Measurements from ENCODE around the gene GPR151. TPM values are rescaled to one million over a fixed set of nuclear protein-coding genes. Genes with fewer than 3 reads are reported as not detected.
"Not testable (repeated sequence)": the region's sequence is repeated elsewhere in the genome, so short reads cannot be mapped to it uniquely, and the experiment has no call there.

The GPR151 gene
- total RNA-seq: not detected

DNA sequence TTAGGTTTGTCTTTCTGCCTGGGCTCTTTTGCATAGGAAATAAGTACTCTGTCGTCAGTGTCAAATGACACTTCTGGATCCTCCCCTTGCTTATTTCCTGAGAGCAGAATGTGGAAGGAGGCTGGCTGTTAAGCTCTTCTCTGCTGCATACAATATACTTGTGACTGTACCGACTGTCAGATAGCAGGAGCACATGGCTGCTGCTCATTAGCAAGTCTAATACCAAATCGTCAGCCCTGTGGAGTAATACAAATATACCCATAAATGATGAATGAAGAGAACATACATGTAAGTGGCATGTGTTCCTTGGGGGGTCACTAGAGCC lies at the start of gene GPR151:
Gene GPR151, minus strand, starts transcription at position 40 of the 325 bp plus-strand sequence. CDS start 77 bp downstream, outside the sequence.
- DNase-seq (ENCODE audit: low read depth in 2 of 3, low spot score in 2 of 3): peak in 1 of 3 donors; percentile 5

DNA sequence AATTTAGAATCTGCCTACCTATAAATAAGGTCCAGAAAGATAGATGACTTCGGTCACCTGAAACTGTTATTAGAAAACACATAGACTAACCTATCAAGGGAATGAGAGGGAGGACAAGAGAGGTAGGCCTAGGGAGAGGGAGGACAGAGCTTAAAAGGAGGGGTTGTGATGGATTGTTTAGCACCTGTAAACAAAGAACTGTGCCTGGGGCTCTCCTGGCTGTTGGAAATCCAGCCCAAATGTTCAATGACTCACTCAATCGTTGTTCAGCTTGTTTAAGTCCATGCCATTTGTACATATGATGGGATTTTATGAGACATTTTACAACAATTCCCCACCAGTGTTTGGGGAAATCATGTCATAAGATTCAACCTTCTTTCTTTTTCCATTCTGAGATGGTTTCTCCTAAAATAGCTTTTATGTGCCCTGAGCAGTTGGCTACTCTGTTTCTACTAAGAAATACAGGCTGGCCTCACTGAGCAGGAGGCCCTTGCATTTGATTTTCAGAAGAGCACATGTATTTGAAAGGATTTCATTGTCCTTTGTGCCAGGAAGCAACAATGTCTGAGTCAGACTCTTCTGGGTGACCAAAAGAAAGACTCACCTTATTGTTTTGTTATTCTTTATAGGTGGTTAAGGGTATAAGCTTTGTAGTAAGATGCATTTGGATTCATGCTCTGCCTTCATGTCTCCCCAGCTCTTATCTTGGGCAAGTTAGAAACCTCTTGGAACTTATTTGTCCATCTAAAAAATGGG lies 48.2 kb upstream of the GPR151 start:
- no peak for DNase-seq (ENCODE audit: low read depth in 2 of 3, low spot score in 2 of 3)

DNA sequence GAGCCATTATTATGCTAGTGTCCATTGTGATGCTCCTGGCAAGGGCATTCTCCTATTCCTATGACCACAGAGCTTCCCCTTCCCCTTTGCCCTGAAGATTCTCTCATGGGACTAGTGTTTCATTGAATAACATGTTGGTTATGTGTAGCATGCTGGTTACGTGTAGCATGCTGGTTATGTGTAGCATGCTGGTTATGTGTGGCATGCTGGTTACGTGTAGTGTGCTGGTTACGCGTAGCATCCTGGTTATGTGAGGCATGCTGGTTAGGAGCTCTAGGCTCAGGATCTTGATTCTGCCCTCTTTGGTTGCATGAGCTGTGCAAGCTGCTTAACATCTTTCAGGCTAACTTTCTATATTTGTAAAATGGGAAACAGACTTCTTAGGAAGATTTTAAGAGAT lies 46.5 kb upstream of the GPR151 start:
- no peak for DNase-seq (ENCODE audit: low read depth in 2 of 3, low spot score in 2 of 3)

DNA sequence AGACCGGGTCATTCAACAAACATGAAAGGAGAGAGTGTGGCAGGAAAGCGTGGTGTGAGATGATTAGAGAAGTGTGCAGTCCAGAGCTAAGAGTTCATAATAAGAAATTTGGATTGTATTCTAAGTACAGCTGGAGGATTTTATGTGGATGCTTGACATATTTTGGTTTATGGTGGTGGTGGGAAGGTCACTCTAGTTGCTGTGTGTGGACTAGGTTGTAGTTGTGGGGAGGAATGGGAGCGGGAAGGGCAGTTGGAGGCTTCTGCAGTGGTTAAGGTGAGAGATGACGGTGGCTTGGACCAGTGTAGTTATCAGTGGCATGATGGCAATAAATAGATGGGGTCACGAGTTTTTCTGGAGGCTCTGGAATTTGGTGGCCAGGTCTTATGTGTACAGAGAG lies 45.7 kb upstream of the GPR151 start:
- no peak for DNase-seq (ENCODE audit: low read depth in 2 of 3, low spot score in 2 of 3)

DNA sequence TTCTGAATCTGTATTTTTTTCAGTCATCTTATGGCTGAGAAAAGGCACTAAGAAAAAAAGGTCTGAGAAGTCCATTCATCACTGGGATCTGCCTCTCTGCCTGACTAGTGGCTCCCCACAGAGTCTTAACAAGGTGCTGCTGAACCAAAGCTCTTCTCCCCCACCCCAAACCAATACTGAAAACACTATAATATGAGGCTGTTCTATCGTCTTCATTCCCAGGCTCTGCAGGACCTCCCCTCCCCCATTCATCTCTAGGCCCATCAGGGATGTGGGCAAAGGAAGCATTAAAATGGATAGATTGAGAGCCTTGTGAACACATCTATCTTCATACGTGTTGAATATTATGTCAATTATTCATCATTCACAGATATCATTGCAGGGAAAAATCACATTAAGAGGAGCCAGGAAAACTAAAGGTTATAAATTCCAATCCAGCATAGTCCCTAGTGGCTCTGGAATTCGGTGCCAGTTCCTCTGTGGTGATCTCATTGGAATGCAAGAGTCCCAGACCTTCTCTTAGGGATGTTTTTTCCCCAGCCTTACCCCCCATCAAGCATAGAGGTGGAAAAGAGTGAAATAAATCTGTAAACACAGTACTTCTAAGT lies 44.3 kb upstream of the GPR151 start:
- no peak for DNase-seq (ENCODE audit: low read depth in 2 of 3, low spot score in 2 of 3)

DNA sequence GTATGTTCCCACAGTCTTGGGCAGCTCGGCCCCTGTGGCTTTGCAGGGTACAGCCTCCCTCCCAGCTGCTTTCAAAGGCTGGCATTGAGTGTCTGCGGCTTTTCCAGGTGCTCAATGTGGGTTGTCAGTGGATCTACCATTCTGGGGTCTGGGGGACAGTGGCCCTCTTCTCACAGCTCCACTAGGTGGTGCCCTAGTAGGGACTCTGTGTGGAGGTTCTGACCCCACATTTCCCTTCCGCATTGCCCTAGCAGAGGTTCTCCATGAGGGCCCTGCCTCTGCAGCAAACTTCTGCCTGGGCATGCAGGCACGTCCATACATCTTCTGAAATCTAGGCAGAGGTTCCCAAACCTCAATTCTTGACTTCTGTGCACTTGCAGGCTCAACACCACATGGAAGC lies 40.9 kb upstream of the GPR151 start:
- DNase-seq (ENCODE audit: low read depth in 2 of 3, low spot score in 2 of 3): not testable (repeated sequence)

DNA sequence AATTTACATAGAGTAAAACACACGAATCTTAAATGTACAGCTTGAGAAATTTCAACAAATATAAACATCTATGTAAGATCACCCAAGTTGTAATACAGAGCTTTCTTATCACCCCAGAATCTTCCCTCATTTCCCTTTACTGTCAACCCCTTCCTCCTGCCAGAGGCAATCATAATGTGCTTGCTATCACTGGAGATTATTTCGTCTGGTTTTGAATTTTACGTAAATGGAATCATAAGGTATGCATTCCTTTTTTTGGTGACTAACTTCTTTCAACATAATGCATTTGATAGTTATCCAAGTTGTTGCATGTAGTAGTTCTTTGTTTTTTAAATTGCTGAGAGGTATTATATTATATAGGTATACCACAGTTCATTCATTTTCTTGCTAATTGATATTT lies 37.5 kb upstream of the GPR151 start:
- DNase-seq (ENCODE audit: low read depth in 2 of 3, low spot score in 2 of 3): no peak

DNA sequence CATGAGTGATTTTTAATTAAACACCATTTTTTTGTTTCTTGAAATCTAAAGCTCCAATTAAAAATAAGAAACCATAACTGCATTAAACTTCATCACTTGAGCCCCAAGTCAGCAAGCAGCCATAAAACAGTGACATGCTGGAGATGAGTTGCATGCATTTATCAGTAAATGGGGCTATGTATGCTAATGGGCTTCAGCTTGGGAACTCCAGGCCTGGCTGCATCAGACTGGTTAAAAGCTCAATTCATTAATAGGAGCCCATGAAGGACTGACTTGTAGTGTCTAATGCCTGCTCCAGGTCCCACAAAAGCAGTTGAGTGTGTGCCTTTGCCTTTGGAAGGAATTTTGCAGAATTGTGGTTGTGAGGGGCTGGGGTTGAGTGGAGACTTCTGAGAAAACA lies 33.6 kb upstream of the GPR151 start:
- DNase-seq (ENCODE audit: low read depth in 2 of 3, low spot score in 2 of 3): no peak

DNA sequence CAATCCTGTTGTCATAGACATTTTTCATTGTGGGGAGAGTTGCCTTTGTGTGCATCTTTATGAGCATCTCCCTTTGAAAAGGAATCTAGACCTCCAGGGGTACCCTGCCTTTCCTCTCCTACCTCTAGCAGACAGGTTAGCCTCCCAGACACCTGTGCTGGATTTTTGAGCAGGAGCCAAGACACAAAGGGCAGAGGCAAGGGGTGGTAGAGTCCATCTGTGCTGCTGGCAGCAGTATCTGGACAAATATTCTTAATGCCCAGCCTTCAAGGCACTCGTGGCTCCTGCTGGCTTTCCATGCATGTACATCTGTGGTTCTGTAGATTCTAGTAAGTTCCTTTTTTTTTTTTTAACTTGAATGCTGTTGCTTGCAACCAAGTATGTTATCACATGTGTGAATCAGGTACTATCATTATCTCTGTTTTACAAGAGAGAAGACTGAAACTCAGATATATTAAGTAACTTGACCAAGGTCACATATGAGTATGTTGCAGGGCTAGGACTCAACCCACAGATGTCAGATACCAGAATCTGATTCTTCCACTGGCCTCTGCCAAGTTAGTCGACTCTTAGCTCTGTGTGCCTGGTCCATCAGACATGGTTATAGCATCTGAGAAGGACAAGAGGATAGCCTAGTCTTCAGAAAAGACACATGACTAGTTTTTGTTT lies 32.9 kb upstream of the GPR151 start:
- no peak for DNase-seq (ENCODE audit: low read depth in 2 of 3, low spot score in 2 of 3)

DNA sequence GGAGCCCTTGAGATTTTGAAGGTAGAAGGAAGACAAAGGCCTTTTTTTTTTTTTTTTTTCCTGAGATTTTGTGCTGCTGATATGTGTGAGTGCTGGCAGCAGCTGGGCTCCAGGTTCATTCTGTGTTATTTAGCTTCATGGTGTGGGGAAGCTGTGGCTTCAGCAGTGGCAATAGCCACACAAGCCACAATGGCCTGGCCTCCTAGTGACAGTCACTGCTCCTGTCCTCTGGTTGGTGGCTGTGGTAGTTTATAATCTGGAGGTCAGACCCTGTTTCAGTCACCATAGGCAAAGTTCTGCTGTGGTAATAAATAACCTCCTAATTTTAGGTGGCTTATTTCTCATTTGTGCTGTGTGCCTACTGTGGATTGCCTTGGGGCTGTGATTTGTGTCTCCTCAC lies 28.2 kb upstream of the GPR151 start:
- no peak for DNase-seq (ENCODE audit: low read depth in 2 of 3, low spot score in 2 of 3)

DNA sequence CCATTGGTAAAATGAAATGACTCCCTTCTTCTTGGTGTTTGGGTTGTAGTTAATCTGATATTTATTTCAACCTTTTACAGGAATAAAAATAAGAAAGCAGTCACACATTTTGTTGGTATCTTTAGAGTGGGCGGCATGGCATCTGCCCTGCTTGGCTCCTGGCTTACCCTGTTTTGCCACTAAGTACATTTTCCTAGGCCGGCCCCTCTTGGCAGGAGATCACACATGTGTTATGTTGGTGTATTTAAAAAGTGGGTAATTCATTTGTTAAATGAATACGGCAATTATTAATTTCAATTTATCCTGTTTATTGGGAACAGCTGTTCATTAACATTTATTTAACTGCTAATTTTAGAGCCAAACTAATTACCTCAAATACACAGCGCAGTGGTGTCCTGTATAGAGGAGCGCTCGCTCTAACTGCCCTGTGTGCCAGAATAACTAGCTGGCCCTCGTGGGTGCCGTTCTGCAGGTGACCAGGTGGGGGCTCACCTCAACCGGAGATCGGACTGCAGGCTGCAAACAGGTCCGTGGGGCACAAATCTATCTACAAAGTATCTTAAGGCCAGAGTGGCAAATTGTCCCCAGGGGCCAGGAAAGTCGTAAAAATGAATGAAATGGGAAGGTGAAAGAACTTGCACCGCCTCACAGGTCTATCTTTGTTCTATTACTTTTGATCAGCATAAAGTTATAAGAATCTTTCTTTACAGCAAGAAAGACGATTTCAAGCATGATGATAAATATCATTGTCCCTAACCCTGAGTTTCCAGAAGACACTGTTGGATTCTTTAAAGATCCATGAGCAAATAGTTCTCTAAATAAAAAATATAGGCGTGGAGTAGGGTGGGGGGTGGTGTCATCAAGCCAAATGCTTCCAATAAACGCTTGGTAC lies 26.2 kb upstream of the GPR151 start:
- DNase-seq (ENCODE audit: low read depth in 2 of 3, low spot score in 2 of 3): peak; percentile 16 to 72 (median 51)

DNA sequence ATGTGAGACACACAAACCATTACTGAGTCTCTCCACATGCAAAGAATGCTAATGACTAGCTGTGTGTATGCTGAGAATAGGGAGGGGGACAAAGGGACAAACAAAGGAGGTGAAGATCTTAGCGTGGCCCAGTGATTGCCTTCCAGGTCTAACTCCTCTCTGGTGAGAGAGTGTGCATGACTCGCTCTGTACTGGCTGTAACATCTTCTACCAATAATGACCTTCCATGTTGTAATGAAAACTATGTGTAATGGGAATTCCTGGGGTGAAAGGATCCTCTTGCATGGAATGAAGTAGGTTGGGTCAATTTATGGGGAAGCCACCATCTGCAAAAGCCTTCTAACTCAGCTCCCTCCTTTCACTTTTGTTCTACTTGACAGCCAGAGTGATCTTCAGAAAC lies 24.4 kb upstream of the GPR151 start:
- DNase-seq (ENCODE audit: low read depth in 2 of 3, low spot score in 2 of 3): no peak

DNA sequence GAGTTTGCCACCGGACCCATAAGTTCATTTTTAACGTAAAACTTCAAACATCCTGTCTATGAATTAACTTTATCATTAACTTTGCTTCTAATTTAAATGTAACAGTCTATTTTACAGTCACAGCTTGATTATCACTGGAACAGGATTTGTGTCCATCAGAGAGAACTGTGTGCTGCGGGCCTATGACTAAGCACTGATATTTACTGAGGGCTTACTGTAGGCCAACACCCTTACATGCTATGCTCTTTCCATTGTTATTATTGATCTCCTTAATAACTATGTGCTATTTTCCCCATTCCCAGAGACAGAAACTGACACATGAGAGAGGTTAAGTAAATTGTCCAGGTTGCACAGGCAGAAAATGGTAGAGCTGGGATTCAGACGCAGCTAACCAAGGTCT lies 24.0 kb upstream of the GPR151 start:
- no peak for DNase-seq (ENCODE audit: low read depth in 2 of 3, low spot score in 2 of 3)

DNA sequence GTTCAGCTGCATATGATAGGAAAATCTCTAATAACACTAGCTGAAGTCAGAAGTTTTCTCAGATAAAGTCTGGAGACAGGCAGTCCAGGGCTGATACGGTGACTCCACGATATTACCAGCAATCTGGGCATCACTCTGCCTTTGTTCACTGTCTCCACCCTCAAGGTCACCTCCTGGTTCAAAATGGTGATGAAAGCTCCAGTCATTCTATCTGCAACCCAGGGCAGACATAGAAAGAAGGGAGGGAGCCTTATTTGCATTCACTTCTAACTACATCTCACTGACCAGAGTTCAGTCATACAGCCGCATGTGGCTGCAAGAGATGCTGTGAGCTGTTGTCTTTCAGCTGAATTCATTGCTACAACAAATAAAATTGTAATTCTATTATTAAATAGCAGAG lies 22.4 kb upstream of the GPR151 start:
- DNase-seq (ENCODE audit: low read depth in 2 of 3, low spot score in 2 of 3): no peak

DNA sequence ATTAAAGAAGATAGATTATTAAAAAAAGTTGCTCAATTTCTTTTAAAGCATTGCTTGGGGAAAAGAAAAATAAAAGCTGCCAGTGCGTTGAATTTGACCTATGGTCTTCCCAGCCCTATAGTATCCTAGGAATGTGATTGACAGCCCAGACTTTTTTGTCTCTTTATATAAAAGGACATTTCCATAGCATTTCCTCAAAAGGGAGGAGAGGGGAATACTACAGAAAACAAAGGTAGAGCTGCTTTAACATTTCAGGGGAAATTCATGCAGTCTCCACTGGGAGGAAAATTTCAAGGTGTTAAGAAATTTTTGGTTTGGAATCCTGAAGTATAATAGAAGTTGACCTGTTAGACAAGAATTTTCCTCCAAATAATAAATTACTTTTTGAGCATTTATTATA lies 17.9 kb upstream of the GPR151 start:
- no peak for DNase-seq (ENCODE audit: low read depth in 2 of 3, low spot score in 2 of 3)

DNA sequence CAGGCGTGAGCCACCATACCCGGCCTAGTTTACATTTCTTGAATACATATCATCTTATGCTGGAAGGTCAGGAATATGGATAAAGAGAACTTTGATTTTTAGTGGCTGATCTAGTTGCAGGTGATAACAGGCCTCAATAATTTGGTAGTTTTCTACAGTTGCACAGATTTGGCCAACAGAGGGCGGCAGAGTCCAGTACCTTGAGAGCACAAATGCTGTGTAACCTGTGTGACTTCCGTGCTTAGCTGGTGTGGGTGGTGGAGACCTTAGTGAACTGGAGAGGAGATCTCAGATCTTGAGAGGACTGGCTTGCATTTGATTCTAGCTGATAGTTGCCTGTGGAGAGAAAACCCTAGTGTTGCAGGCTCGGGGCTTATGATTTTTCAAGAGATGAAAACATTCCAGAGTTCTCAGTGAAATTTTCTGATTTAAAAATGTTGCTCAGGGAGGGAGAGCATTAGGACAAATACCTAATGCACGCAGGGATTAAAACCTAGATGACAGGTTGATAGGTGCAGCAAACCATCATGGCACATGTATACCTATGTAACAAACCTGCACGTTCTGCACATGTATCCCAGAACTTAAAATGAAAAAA lies 17.4 kb upstream of the GPR151 start:
- DNase-seq (ENCODE audit: low read depth in 2 of 3, low spot score in 2 of 3): peak; percentile 29 to 83 (median 60)

DNA sequence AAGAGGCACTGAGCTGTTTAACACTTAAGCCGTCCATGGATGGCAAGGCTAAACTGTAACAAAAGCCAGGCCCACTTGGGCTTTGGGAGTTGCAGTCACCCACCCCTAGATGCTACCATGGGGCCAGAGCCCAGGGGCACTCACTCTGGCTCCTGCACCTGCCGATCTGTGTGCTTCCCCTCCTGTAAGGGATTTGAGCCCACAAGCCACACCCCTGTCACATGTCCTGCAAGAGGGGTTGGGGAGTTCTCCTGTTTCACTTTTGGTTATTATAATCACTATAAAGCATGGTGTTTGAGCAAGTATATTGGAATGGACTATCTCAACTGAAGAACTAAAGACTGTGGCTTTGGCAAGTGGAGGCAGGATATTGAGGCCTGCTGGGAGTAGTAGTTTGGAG lies 14.0 kb upstream of the GPR151 start:
- peak in 1 of 3 donors; percentile 46 for DNase-seq (ENCODE audit: low read depth in 2 of 3, low spot score in 2 of 3)

DNA sequence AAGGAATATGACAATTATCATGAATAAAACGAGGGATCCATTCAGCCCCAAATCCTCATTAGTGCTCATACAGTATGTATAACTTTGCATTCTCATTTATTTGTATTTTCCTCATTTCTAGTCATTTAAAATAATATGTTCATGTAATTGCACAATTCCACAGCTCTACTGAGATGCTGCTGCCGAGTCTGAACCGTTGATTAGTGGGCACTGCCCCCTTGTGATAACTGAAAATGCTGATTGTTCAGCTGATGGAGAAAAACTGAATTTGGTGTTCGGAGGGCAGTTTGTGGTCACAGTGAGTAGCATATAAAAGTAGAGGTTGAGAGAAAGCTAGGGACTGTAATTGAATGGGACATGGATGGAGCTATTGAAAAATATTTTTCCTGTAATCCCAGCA lies 12.2 kb upstream of the GPR151 start:
- peak in 1 of 3 donors; percentile 50 for DNase-seq (ENCODE audit: low read depth in 2 of 3, low spot score in 2 of 3)

DNA sequence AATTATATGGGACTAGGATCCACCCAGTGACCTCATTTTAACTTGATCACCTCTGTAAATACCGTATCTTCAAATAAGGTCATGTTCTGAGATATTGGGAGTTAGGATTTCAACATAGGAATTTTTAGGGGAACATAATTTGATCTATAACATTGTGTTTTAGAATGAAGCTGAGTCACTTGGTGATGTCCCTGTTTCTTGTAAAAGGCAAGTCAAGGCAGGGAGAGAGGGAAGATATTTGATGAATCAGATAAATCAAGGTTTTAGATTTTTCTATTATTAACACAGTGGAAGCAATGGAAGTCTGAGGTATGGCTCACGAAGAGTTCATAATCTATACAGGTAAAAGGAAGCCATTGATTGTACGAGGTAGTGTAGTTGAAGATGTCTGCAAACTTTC lies 11.8 kb upstream of the GPR151 start:
- DNase-seq (ENCODE audit: low read depth in 2 of 3, low spot score in 2 of 3): no peak

DNA sequence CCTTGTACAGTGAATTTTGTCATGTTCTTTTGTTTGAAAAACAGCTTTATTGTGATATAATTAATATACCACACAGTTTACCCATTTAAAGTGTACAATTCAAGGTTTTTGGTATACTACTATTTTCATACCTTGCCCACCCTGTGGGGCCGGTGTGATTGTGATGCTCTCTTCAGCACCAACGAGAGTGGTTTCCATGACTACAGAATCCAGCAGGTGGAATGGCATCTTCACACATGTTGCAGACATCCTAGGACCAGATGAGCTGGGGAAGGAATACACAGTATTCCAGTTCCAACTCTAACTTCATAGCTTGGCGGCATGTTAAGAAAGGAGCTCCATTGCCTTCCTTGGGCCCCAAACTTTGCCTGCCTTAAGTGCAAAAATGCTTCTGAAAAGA lies 7.7 kb upstream of the GPR151 start:
- DNase-seq (ENCODE audit: low read depth in 2 of 3, low spot score in 2 of 3): no peak
